Loucy (cell line): ENCODE data around the gene SCRN2.

Experiments
- H2AFZ ChIP-seq: fragments of 200-600 bp; sonication (generic); 2 replicates; pipeline ENCODE4 v1.6.0; 2016; ENCODE audit warnings: antibody characterized with exemption, mild to moderate bottlenecking, low read length, moderate library complexity
- H3F3A ChIP-seq: fragments of 200-600 bp; 2 replicates; pipeline ENCODE4 v1.6.0; 2016; ENCODE audit warnings: antibody characterized with exemption, low read depth, mild to moderate bottlenecking
- H3K27me3 ChIP-seq: fragments of 200-600 bp; sonication (generic); 2 replicates; pipeline ENCODE4 v1.6.1; 2014; ENCODE audit warnings: low read length, mild to moderate bottlenecking; ENCODE audit not compliant: insufficient read depth, poor library complexity, severe bottlenecking
- H3K36me3 ChIP-seq: fragments of 200-600 bp; sonication (generic); 2 replicates; pipeline ENCODE4 v1.6.1; 2016; ENCODE audit warnings: low read length; ENCODE audit not compliant: insufficient read depth
- H3K4me1 ChIP-seq: fragments of 200-600 bp; sonication (generic); 2 replicates; pipeline ENCODE4 v1.5.1; 2014; ENCODE audit warnings: low read length, mild to moderate bottlenecking; ENCODE audit not compliant: insufficient read depth, poor library complexity, severe bottlenecking
- H3K4me2 ChIP-seq: fragments of 200-600 bp; sonication (generic); 2 replicates; pipeline ENCODE4 v1.6.0; 2014; ENCODE audit warnings: antibody characterized with exemption, low read length, low read depth, mild to moderate bottlenecking; ENCODE audit not compliant: poor library complexity, severe bottlenecking
- H3K4me3 ChIP-seq: fragments of 200-600 bp; sonication (generic); 2 replicates; pipeline ENCODE4 v1.5.1; 2014; ENCODE audit warnings: low read length, mild to moderate bottlenecking, mixed read lengths; ENCODE audit not compliant: poor library complexity, severe bottlenecking
- H3K79me2 ChIP-seq: fragments of 200-600 bp; sonication (generic); 2 replicates; pipeline ENCODE4 v1.6.1; 2014; ENCODE audit warnings: low read length; ENCODE audit not compliant: insufficient read depth
- H3K9ac ChIP-seq: fragments of 200-600 bp; sonication (generic); 2 replicates; pipeline ENCODE4 v1.6.0; 2014; ENCODE audit warnings: mild to moderate bottlenecking, low read depth, low read length, moderate library complexity; ENCODE audit not compliant: poor library complexity, severe bottlenecking
- H3K9me2 ChIP-seq: fragments of 200-600 bp; sonication (generic); replicated peaks from 2 replicates; pipeline ENCODE4 v1.6.1; 2016; ENCODE audit warnings: low read depth, low read length, mixed read lengths
- H3K9me3 ChIP-seq: fragments of 200-600 bp; sonication (generic); 2 replicates; pipeline ENCODE4 v1.6.1; 2014; ENCODE audit warnings: mild to moderate bottlenecking, antibody characterized with exemption, low read length, low read depth; ENCODE audit not compliant: insufficient read depth
- H4K20me1 ChIP-seq: fragments of 200-600 bp; sonication (generic); 2 replicates; pipeline ENCODE4 v1.6.0; 2014; ENCODE audit warnings: antibody characterized with exemption, low read length, mild to moderate bottlenecking; ENCODE audit not compliant: insufficient read depth, poor library complexity, severe bottlenecking
- EZH2phosphoT487 ChIP-seq: fragments of 200-600 bp; IDR thresholded peaks from 2 replicates; pipeline ENCODE4 v1.6.1; 2018; ENCODE audit warnings: antibody characterized with exemption, mild to moderate bottlenecking, moderate library complexity, borderline replicate concordance
- TF ChIP-seq, protein P1 (sequence below): fragments of 200-600 bp; sonication (generic); conservative IDR thresholded peaks from 2 replicates; pipeline ENCODE4 v1.5.1; 2014; ENCODE audit warnings: mild to moderate bottlenecking, antibody characterized with exemption, low read length

The SCRN2 gene

DNA sequence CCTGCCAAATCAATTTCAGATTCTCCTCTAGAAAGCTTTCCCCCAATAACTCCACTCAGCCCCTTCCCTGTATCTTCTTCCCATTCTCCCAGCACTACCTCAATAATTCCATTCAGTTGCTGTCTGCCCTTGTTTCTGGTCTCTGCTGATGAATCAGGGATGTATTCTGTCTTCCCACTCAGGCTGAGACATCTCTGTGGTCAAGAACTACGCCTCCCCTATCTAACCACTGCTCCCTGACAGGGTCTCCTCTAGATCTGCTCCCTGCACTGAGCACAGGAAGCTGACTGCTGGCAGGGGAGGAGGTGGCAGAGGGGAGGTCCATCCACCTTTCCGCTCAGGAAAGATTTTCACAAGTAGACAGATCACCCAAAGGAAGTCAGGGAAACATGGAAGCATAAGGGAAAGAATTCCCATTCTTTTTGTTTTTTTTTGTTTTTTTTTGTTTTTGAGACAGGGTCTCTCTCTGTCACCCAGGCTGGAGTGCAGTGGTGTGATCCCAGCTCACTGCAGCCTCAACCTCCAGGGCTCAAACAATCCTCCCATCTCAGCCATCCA lies 38.0 kb upstream of the SCRN2 start:
- TF ChIP-seq, protein P1, sequence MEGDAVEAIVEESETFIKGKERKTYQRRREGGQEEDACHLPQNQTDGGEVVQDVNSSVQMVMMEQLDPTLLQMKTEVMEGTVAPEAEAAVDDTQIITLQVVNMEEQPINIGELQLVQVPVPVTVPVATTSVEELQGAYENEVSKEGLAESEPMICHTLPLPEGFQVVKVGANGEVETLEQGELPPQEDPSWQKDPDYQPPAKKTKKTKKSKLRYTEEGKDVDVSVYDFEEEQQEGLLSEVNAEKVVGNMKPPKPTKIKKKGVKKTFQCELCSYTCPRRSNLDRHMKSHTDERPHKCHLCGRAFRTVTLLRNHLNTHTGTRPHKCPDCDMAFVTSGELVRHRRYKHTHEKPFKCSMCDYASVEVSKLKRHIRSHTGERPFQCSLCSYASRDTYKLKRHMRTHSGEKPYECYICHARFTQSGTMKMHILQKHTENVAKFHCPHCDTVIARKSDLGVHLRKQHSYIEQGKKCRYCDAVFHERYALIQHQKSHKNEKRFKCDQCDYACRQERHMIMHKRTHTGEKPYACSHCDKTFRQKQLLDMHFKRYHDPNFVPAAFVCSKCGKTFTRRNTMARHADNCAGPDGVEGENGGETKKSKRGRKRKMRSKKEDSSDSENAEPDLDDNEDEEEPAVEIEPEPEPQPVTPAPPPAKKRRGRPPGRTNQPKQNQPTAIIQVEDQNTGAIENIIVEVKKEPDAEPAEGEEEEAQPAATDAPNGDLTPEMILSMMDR: no peak
- no peak for TF ChIP-seq EZH2phosphoT487
- no peak overlapping the region for H3K4me2 ChIP-seq
- no peaks in the 10 kb centered on the region for H3K4me1 ChIP-seq
- H2AFZ ChIP-seq: no peak overlapping the region
- H3K9me2 ChIP-seq: no peaks in the 10 kb centered on the region
- no peaks in the 10 kb centered on the region for H3F3A ChIP-seq
- H3K4me3 ChIP-seq: no peak overlapping the region
- no peaks in the 10 kb centered on the region for H4K20me1 ChIP-seq
- no peaks in the 10 kb centered on the region for H3K9me3 ChIP-seq
- no peak overlapping the region for H3K9ac ChIP-seq
- no peaks in the 10 kb centered on the region for H3K36me3 ChIP-seq
- H3K79me2 ChIP-seq: no peaks in the 10 kb centered on the region
- H3K27me3 ChIP-seq: no peaks in the 10 kb centered on the region

DNA sequence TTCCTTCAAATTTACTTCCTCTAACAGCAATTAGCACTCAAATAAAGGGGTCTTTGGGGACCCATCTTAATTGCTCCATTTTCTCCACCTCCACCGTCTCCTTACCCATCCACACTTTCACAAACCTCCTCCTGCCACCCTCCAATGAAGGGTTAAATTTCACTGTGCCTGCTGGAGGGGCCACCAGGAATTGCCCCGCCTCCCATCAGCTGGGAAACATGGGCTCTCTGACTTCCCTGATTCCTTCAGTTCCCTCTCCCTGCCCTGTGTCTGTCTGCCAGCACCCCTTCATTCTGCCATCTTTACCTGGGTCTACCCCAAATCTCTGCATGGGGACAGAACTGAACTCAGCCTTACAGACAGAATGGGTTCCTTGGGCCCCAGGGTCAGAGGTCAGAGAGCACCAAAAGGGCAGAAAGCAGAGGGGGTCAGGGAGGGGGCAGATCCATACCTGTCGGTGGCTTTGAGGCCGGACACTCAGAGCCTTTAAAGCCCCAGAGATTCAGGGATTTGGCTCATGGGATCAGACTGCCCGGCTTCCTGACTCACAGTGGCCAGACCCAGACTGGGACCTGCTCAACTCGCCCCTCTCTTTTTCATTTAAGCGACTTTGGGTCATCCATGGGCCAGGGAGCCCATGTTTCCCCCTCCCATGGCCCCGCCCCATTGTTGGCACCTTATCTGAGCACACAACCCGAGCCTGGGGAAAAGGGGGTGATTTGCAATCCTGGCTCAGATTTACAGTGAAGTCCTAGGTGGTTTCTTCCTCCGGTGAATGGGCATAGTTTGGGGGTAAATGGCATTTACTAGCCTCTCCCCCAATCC lies 37.3 kb upstream of the SCRN2 start:
- H3F3A ChIP-seq: no peaks in the 10 kb centered on the region
- no peak overlapping the region for H3K4me2 ChIP-seq
- no peaks in the 10 kb centered on the region for H3K9me2 ChIP-seq
- no peak overlapping the region for H3K4me3 ChIP-seq
- H3K36me3 ChIP-seq: no peaks in the 10 kb centered on the region
- no peak overlapping the region for H2AFZ ChIP-seq
- H3K79me2 ChIP-seq: no peaks in the 10 kb centered on the region
- TF ChIP-seq, protein P1: no peak
- TF ChIP-seq EZH2phosphoT487: no peak
- H4K20me1 ChIP-seq: no peaks in the 10 kb centered on the region
- H3K27me3 ChIP-seq: no peaks in the 10 kb centered on the region
- no peak overlapping the region for H3K9ac ChIP-seq
- H3K4me1 ChIP-seq: no peaks in the 10 kb centered on the region
- no peaks in the 10 kb centered on the region for H3K9me3 ChIP-seq

DNA sequence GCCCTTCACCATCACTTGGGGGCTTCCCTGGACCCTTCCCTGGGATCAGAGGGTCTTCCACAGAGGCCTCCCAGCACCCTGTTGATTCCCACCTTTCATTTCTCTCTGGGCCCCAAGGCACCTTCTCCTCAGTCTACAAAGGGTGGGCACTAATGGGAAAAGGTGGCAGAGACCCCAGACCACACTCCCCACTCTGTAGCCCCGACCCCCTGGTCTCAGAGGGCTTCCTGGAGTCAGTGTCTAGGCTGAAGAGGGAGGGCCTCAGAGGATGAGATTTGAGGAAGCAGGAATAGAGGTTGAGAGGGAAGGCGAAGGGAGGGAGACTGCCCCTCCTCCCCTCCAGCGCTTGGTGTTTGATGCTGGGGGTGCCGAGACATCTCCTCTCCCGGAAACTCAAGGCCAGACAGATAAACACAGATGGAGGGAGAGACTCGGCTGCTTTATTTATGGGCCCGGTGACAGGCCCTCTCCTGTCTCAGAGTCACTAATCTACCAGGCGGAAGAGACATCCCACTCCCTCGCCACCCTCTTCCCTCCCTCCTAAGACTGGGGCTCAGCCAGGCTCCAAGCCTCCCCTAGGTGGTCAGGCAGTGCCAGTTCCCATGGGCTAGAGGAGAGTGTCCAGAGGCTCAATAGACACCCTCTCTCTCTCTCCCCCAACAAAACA lies 36.4 kb upstream of the SCRN2 start:
- Histone ChIP-seq H4K20me1 (no peaks in the 10 kb centered on the region), H3K27me3 (no peaks in the 10 kb centered on the region), H3F3A (no peaks in the 10 kb centered on the region), H3K4me1 (no peaks in the 10 kb centered on the region), H3K9me3 (no peaks in the 10 kb centered on the region), H3K4me3 (no peak overlapping the region), H3K9me2 (no peaks in the 10 kb centered on the region), H3K36me3 (no peaks in the 10 kb centered on the region), H3K79me2 (no peaks in the 10 kb centered on the region), H2AFZ (no peak overlapping the region), H3K4me2 (no peak overlapping the region), H3K9ac (no peak overlapping the region)
- TF ChIP-seq, protein P1: no peak
- TF ChIP-seq EZH2phosphoT487: no peak
